Hematopoietic multipotent progenitor cell treated with erythropoietin and hydrocortisone succinate and interleukin-3 and kit ligand, for 15 days (in vitro differentiated cells): ENCODE measurements around the gene NPAS4.
"Not testable (repeated sequence)": the region's sequence is repeated elsewhere in the genome, so short reads cannot be mapped to it uniquely, and the experiment has no call there.

Experiments used
- DNase-seq: peaks from one replicate; pipeline ENCODE4 v3.0.0-alpha.2; 2015; ENCODE audit warnings: low spot score

Gene NPAS4

GRCh38 chr11:66457826-66458225 lies 37.0 kb downstream of the NPAS4 start:
- no peak for DNase-seq

GRCh38 chr11:66459138-66459778 lies 38.4 kb downstream of the NPAS4 start:
- no peak for DNase-seq

GRCh38 chr11:66462010-66462409 lies 41.2 kb downstream of the NPAS4 start:
- DNase-seq: no peak

- DNase-seq: no peak
Measured at GRCh38 chr11:66462911-66463310, 42.1 kb downstream of the NPAS4 start.

GRCh38 chr11:66464116-66464515 lies 43.3 kb downstream of the NPAS4 start:
- DNase-seq: not testable (repeated sequence)

GRCh38 chr11:66464916-66465315 lies 44.1 kb downstream of the NPAS4 start:
- DNase-seq: no peak

GRCh38 chr11:66465373-66466224 lies 44.8 kb downstream of the NPAS4 start:
- DNase-seq: no peak

- peak; percentile 87 for DNase-seq
Measured at GRCh38 chr11:66466225-66467033, 45.6 kb downstream of the NPAS4 start, which contains the start of gene PELI3. PELI3 (plus strand) TSS chr11:66466905; CDS start chr11:66468129, 1,224 bp downstream.

- peak; percentile 8 for DNase-seq
Measured at GRCh38 chr11:66467034-66467659, 46.3 kb downstream of the NPAS4 start.

GRCh38 chr11:66467756-66468155 lies 46.9 kb downstream of the NPAS4 start:
- no peak for DNase-seq

GRCh38 chr11:66468691-66469090 lies 47.9 kb downstream of the NPAS4 start:
- DNase-seq: no peak

- DNase-seq: no peak
Measured at GRCh38 chr11:66469441-66469840, 48.6 kb downstream of the NPAS4 start.

- no peak for DNase-seq
Measured at GRCh38 chr11:66470015-66470414, 49.2 kb downstream of the NPAS4 start.

- DNase-seq: no peak
Measured at GRCh38 chr11:66471142-66471541, 50.3 kb downstream of the NPAS4 start.

- no peak for DNase-seq
Measured at GRCh38 chr11:66472054-66472453, 51.2 kb downstream of the NPAS4 start.

- DNase-seq: no peak
Measured at GRCh38 chr11:66473167-66473566, 52.3 kb downstream of the NPAS4 start.

- no peak for DNase-seq
Measured at GRCh38 chr11:66473608-66474515, 53.0 kb downstream of the NPAS4 start.

GRCh38 chr11:66475349-66476172 lies 54.7 kb downstream of the NPAS4 start:
- DNase-seq: no peak
